Activated naive CD8-positive, alpha-beta T cell treated with anti-CD3 and anti-CD28 coated beads for 36 hours (primary cell): Measurements from ENCODE around the gene ARHGAP15. TPM values are rescaled to one million over a fixed set of nuclear protein-coding genes. Genes with fewer than 3 reads are reported as not detected.

Experiments
- DNase-seq: peaks from one replicate; pipeline ENCODE4 v3.0.0; 2021
- H3K27ac Mint-ChIP-seq: one replicate; pipeline ENCODE4 v1.8.0; 2022; ENCODE audit warnings: mild to moderate bottlenecking, moderate library complexity, mixed read lengths
- H3K27me3 Mint-ChIP-seq: one replicate; pipeline ENCODE4 v1.8.0; 2022; ENCODE audit warnings: mild to moderate bottlenecking, mixed read lengths
- H3K36me3 Mint-ChIP-seq: one replicate; pipeline ENCODE4 v1.8.0; 2021; ENCODE audit warnings: mild to moderate bottlenecking, mixed read lengths
- H3K4me1 Mint-ChIP-seq: one replicate; pipeline ENCODE4 v1.8.0; 2021; ENCODE audit warnings: mixed read lengths
- H3K4me3 Mint-ChIP-seq: one replicate; pipeline ENCODE4 v1.8.0; 2022; ENCODE audit warnings: mild to moderate bottlenecking, moderate library complexity, mixed read lengths
- H3K9me3 Mint-ChIP-seq: one replicate; pipeline ENCODE4 v1.8.0; 2022; ENCODE audit warnings: mixed read lengths
- total RNA-seq, 2 experiments: library from RNA; stranded (reverse); gene quantifications; one replicate each; pipeline ENCODE4 v1.2.3, GENCODE V29; 2021

Gene ARHGAP15
- total RNA-seq, 2 experiments from 2014 or later: 45.2 to 47.0 TPM

DNA sequence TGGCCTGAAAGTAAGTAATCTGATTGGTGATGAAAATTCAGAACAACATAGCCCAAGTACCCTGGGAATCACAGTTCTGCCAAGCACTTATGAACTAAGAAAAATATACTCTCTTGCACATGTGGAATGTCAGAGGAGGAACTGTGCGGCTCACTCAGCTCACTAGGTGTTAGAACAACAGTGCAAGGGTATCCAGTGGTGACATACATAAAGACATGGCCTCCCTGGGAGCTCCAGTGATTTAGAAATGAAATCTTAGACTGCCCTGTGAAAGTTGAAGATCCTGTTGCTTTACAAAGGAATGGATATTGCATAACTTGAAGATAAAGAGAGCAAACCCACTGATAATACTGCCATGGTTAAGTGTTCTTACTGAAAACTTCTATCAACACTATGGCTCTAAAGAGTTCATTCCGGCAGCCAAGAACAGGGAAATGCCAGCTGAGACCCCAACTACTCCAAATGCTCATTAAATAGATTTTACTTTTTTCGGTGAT is 246.2 kb downstream of the ARHGAP15 start:
- Mint-ChIP-seq H3K36me3 (peaks cover 17% of the 10 kb centered on the region), H3K9me3 (no peaks in the 10 kb centered on the region), H3K27me3 (no peaks in the 10 kb centered on the region), H3K4me3 (no peak overlapping the region), H3K4me1 (peaks cover 5% of the 10 kb centered on the region), H3K27ac (no peak overlapping the region)
- no peak for DNase-seq

DNA sequence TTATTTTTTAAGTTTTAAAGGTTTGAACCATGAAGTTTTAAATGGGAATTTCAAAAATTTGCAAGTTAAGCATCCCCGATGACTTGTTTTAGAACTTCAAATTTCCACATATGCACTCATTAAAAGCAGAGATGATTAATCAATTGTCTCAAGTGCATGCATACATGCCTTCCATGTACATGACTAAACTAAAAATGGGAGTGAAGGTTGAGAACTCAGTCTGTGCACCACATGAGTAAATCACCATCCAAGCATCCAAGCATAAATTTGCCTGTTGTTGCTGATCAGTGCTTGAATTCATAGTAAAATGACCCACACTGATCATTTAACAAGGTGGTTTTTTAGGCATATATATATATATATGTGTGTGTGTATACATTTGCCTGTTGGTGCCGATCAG is 249.8 kb downstream of the ARHGAP15 start:
- DNase-seq: no peak
- H3K27me3 Mint-ChIP-seq: no peaks in the 10 kb centered on the region
- peaks cover 14% of the 10 kb centered on the region for H3K36me3 Mint-ChIP-seq
- no peak overlapping the region for H3K27ac Mint-ChIP-seq
- peaks cover 5% of the 10 kb centered on the region for H3K4me1 Mint-ChIP-seq
- no peaks in the 10 kb centered on the region for H3K9me3 Mint-ChIP-seq
- H3K4me3 Mint-ChIP-seq: no peak overlapping the region

DNA sequence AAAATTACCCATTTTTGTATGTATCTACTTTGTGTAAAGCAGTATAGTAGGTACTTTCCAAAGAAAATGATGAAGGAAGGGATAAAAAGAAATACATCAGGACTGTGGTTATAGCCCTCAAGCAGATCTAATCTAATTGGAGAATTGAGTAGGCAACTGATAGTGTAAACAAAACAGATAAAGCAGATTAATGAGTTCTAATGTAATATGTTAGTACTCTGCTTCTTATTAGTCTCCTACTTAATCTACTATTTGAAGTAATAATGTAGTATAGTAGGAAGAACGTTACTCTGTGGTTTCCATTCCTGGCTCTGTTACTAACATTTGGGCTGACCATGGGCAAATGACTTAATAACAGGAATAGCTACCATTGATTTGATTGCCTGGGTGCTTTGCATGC is 250.7 kb downstream of the ARHGAP15 start:
- DNase-seq: no peak
- Mint-ChIP-seq H3K27ac (no peak overlapping the region), H3K4me3 (no peak overlapping the region), H3K36me3 (peaks cover 9% of the 10 kb centered on the region), H3K9me3 (no peaks in the 10 kb centered on the region), H3K27me3 (no peaks in the 10 kb centered on the region), H3K4me1 (peaks cover 5% of the 10 kb centered on the region)

DNA sequence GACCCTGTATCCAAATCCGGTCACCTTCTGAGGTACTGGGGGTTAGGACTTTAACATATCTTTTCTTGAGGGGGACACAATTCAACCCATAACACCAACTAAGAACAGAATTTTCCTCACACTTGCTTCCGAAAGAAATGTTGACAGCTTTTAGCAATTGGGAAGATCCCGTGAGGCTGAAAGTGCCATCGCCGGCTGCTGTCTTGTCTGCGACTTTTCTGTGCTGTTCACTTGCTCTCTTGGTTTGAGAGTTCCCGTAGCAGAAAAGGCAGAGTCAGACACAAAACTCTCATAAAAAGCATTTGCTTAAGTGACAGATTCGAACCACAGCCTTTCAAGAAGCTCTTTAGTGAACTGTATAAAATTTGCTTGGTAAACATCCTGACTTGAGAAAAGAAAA is 253.4 kb downstream of the ARHGAP15 start:
- Mint-ChIP-seq H3K9me3 (no peaks in the 10 kb centered on the region), H3K27ac (no peak overlapping the region), H3K36me3 (peaks cover 7% of the 10 kb centered on the region), H3K27me3 (no peaks in the 10 kb centered on the region), H3K4me1 (peaks cover 5% of the 10 kb centered on the region), H3K4me3 (no peak overlapping the region)
- DNase-seq: no peak

DNA sequence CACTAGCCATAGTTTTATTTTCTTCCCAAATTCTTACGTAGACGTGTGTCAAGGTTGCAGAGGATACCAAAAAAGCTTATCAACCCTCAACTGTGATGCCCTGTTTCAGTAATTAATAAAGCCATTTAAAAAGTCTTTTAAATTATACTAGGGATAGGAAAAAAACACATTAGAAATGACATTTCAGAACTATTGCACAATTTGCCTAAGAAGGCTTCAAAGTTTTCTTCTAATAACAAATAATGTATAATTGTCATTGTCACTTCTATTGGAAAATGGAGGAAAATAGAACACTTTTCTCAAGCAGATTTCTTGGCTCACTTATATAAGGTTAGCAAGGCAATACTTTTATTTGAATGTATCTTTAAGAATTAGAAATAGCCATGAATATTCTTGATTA is 253.8 kb downstream of the ARHGAP15 start:
- Mint-ChIP-seq H3K27me3 (no peaks in the 10 kb centered on the region), H3K4me3 (no peak overlapping the region), H3K4me1 (peaks cover 5% of the 10 kb centered on the region), H3K36me3 (peaks cover 7% of the 10 kb centered on the region), H3K9me3 (no peaks in the 10 kb centered on the region), H3K27ac (no peak overlapping the region)
- no peak for DNase-seq

DNA sequence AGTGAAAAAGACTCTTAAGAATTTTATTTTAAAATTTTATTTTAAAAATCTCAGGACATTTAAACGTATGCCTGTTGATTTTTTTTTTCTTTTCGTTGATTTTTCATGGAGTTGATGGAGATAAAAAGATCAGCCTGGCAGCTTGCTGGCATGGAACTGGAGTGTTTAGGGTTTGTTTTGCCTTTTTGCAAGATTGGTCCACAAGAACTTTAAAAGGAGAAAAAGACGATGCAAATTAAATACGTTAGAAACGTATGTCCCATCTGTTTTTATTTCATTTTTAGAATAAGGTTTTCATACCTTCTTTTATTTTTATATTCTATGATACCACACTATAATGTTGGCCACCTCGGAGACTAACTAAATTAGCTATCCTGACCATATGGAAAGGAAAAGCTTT is 254.9 kb downstream of the ARHGAP15 start:
- no peaks in the 10 kb centered on the region for H3K27me3 Mint-ChIP-seq
- no peak overlapping the region for H3K27ac Mint-ChIP-seq
- no peak overlapping the region for H3K4me3 Mint-ChIP-seq
- no peak for DNase-seq
- H3K9me3 Mint-ChIP-seq: no peaks in the 10 kb centered on the region
- H3K36me3 Mint-ChIP-seq: peaks cover 7% of the 10 kb centered on the region
- no peaks in the 10 kb centered on the region for H3K4me1 Mint-ChIP-seq

DNA sequence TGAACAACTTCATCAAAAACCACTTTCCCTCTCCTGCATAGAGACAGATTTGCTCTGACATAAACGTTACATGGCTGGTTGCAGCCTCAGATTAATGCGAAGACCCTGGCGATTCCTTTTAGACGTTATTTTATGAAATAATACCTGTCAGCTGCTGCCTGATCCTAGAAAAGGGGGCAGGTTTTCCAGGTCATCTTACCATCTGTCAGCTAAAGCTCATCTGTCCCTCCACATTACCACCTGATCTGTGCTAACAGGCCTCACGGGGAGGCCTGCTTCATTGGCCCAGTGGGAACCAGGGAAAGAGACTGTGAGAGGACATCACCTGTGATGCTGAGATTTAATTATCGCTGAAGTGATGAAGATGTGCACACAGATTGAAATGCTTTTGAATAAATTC is 261.0 kb downstream of the ARHGAP15 start:
- no peak for DNase-seq
- H3K9me3 Mint-ChIP-seq: no peaks in the 10 kb centered on the region
- H3K27ac Mint-ChIP-seq: no peak overlapping the region
- peaks cover 2% of the 10 kb centered on the region for H3K4me1 Mint-ChIP-seq
- H3K36me3 Mint-ChIP-seq: peaks cover 5% of the 10 kb centered on the region
- H3K27me3 Mint-ChIP-seq: no peaks in the 10 kb centered on the region
- no peak overlapping the region for H3K4me3 Mint-ChIP-seq

DNA sequence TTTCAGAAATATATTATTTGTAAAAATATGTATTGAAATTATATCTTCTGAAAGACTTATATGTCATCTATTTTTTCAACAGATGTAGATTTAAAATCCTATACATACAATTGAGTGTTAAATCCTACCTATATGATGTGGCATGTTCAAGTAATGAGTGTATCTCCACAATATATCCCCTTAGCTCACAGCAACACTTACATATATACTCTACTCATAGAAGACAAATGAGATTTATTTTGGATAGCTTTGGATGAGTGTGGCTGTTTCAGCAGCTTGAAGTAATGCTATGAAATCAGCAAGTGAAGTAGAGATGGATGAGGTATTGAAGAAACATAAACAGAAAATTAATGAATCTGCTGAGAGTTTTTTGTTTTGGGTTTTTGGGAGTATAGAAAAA is 263.1 kb downstream of the ARHGAP15 start:
- no peak for DNase-seq
- Mint-ChIP-seq H3K4me3 (no peak overlapping the region), H3K27ac (no peak overlapping the region), H3K27me3 (no peaks in the 10 kb centered on the region), H3K36me3 (peaks cover 8% of the 10 kb centered on the region), H3K9me3 (no peaks in the 10 kb centered on the region), H3K4me1 (peaks cover 10% of the 10 kb centered on the region)

DNA sequence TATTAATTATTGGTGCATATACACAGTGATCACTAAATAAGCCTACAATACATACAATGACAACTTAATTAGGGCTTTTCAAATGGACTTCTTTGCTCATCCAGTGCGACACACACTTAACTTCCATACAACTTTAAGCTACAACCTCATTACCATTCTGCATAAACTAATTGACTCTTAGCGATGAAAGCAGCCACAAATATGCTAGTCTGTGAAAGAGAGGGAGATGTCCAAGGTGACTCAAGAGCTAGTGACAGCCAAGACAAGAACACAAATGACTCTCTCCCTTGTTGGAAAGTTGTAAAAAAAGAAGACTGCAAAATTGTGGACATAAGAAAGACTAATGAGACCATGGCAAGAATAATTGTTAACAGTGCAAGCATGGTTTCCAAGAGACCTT is 264.8 kb downstream of the ARHGAP15 start:
- Mint-ChIP-seq H3K9me3 (no peaks in the 10 kb centered on the region), H3K4me3 (no peak overlapping the region), H3K4me1 (peaks cover 23% of the 10 kb centered on the region), H3K36me3 (peaks cover 8% of the 10 kb centered on the region), H3K27me3 (no peaks in the 10 kb centered on the region), H3K27ac (no peak overlapping the region)
- no peak for DNase-seq

DNA sequence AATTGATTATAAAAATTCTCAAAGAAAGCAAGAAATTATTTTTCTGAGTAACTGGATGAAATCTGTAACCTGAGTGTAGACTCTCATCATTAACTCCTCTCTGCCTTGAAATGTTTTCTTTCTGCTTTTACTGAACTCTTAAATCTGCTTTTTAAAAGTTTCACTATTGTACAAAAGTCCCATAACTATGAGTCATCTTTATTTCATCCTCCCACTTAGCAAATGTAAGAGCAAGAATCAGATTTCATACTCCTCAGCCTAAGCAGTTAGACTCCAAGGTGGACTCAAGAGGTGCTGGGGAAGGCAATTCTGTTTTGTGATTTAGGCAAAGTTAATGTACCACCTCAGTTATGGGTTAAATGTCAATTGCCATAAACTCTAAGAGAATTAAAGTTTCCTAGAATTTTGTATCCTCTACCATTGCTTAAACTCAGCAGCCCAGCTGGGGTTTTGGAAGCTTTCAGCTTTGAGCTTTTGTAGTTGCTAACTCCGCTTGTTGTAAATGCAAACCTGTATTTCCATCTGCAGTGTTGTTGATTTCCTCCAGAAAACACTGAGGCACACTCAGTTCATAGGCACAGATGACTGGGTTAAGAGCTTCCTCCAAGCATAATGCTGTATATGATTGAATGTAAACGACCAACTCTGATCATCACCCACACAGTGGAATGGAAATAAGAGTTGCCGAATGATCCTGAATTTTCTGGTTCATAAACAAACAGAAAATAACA is 268.8 kb downstream of the ARHGAP15 start:
- Mint-ChIP-seq H3K4me3 (no peak overlapping the region), H3K4me1 (peaks cover 25% of the 10 kb centered on the region), H3K27ac (no peak overlapping the region), H3K27me3 (no peaks in the 10 kb centered on the region), H3K9me3 (no peaks in the 10 kb centered on the region), H3K36me3 (peaks cover 6% of the 10 kb centered on the region)
- DNase-seq: no peak

DNA sequence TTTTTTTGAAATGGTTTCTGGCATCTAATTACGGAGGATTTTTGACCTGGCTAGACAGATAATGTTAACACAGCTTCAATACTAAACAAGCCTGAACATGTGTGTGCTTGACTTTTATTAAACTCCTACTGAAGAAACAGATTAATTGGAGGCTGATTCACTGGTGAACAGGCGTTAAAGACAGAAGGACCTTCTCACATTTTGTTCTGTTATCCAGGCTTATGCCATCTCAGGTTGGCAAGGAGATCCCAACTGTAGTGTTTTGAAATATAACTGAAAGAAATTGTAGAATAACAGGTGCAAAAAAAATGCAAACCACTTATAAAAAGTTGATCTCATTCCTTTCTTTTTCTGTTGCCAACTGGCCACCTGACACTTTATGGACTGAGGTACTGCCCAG is 269.6 kb downstream of the ARHGAP15 start:
- Mint-ChIP-seq H3K4me3 (no peak overlapping the region), H3K4me1 (peaks cover 25% of the 10 kb centered on the region), H3K27ac (no peak overlapping the region), H3K36me3 (peaks cover 8% of the 10 kb centered on the region), H3K9me3 (peaks cover 1% of the 10 kb centered on the region), H3K27me3 (no peaks in the 10 kb centered on the region)
- DNase-seq: no peak

DNA sequence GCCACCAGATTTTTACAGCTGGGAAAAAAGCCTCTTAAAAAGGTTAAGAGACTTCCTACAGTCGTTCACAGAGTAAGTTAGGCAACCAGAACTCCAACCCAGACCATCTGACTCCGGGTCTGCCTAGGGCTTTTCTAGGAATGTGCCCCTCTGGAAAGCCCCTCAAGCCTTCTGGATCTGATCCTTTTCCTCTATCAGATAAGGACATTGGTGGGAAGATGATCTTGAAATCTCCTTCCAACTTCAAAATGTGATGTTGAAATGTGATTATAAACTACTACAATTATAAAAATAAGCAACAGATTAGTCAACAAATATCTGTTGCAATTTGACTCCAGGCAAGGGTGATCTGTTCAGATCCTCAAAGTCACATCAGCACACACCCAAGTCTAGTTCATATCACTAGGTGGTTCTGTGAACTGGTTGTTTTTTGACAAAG is 270.4 kb downstream of the ARHGAP15 start:
- Mint-ChIP-seq H3K4me1 (peaks cover 25% of the 10 kb centered on the region), H3K27me3 (no peaks in the 10 kb centered on the region), H3K36me3 (peaks cover 8% of the 10 kb centered on the region), H3K9me3 (peaks cover 1% of the 10 kb centered on the region), H3K27ac (no peak overlapping the region), H3K4me3 (no peak overlapping the region)
- no peak for DNase-seq

DNA sequence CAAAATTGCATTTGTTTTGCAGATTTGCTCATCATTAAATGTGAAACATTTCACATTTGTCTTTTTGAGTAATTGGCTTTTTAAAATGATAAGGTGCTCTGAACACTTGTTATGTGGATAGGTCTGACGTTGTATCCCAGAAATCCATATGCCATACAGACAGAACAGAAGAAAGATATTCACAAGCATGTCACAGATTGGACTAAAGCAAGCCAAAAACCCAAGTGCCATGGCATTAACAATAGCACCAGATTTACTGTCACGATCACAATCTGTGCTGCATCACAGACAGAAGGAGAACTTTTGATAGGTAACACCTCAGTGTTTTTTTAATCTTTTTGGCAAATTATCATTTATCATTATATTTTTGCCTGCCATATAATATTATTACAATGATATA is 272.6 kb downstream of the ARHGAP15 start:
- no peak for DNase-seq
- Mint-ChIP-seq H3K4me3 (no peak overlapping the region), H3K9me3 (peaks cover 4% of the 10 kb centered on the region), H3K36me3 (peaks cover 17% of the 10 kb centered on the region), H3K27me3 (no peaks in the 10 kb centered on the region), H3K27ac (no peak overlapping the region), H3K4me1 (peaks cover 29% of the 10 kb centered on the region)

DNA sequence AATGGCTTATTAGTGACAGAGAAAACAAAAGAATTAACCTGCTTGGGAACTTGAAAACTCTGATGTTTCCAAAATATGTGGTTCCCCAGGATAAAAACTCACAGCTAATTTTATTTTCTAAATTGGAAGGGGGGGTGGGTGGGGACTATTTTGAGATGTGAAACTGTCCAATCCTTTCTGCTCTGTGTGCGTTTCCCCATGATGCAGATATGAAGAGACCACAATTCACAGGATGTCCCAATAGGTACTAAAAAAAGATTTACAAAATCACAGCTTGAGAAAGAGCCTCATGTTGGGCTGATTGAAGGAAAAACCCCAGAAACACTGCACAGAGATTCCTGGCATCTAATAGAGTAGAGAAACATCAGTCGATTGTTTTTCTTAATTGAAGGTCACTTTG is 273.2 kb downstream of the ARHGAP15 start:
- H3K27ac Mint-ChIP-seq: no peak overlapping the region
- H3K4me3 Mint-ChIP-seq: no peak overlapping the region
- no peak for DNase-seq
- peaks cover 15% of the 10 kb centered on the region for H3K36me3 Mint-ChIP-seq
- H3K4me1 Mint-ChIP-seq: peaks cover 26% of the 10 kb centered on the region
- H3K27me3 Mint-ChIP-seq: no peaks in the 10 kb centered on the region
- H3K9me3 Mint-ChIP-seq: peaks cover 4% of the 10 kb centered on the region

DNA sequence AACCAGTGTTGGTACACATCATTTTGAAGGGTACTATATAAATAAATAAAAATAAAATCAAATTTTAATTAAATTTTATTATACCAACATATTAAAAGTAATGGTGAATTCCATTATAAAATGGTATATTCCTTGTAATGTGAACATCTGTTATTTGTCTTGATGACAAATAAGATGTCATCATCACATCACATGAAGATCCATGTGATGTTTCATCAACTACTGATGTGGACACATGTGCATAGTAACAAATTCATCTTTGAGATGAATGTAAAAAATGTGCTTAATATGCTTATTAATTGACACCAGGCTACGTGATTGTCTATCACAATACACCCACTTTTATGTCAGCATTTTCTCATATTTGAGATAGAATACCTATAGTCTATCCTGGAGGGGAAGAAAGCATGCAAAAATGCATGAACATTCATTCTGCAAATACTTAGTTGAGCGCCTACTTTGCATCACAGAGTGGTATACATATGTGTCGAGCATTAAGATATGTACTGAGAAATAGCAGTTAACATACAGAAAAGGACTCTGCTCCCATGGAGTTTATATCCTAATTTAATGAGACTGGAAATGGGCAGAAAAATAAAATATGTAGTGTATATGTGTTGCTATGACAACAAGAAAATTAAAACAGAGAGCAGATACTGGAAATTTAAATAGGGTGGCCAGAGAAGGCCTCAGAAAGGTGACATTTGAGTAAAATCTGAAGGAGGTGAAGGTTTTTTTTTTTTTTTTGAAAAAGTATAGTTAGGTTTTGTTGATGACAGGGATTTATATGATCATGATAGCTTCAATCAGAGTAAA is 281.1 kb downstream of the ARHGAP15 start:
- H3K4me3 Mint-ChIP-seq: no peak overlapping the region
- H3K9me3 Mint-ChIP-seq: peaks cover 7% of the 10 kb centered on the region
- peaks cover 30% of the 10 kb centered on the region for H3K36me3 Mint-ChIP-seq
- no peak overlapping the region for H3K27ac Mint-ChIP-seq
- H3K27me3 Mint-ChIP-seq: no peaks in the 10 kb centered on the region
- DNase-seq: no peak
- H3K4me1 Mint-ChIP-seq: peaks cover 15% of the 10 kb centered on the region
